HG02571 (cell line): Measurements from ENCODE around the gene PTPRK.
A peak's percentile ranks its signal among the peaks of the same experiment; 100 is the strongest.

ENCODE experiments used
- ATAC-seq: cut with Tn5 transposase; IDR thresholded peaks from one replicate; pipeline ENCODE4 v1.9.1; 2021; ENCODE audit warnings: mild to moderate bottlenecking, moderate library complexity; ENCODE audit not compliant: unreplicated experiment

PTPRK gene

DNA sequence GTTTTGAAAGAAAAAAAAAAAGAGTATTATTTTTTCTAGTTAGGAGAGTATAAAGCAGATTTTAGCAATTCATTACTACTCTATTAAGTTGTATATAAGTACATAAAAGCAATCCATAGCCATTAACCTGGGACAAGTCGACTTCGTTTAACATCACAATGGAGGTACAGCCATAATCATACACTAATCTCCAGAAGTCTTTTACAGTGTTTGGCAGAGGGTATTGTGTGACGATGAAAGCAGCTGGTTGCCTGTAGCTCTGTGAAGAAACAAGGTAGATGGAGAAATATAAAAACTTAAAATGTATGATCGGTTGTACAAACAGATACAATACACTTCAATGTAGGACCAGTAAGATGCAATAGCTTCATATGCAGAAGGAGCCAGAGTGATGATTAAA is 543.6 kb downstream of the PTPRK start:
- ATAC-seq, result no peak

DNA sequence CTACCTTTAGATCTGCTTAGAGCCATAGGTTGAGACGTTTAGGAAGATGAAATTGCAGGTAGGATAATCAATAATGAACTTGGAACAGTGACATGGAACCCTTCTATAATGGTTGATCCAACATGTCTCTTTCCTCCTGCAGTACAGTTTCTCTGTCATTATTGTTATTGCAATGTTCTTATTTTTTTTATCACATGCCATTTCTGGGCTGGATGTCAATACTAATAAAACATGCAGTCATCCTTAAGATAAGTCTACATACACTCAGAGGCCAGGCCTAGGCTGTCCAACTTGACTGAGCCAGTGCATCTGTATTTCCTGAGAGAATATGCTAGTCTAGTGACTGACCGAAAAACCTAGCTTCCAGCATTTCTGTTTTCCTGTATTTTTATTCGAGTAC is 544.3 kb downstream of the PTPRK start:
- ATAC-seq, result no peak

DNA sequence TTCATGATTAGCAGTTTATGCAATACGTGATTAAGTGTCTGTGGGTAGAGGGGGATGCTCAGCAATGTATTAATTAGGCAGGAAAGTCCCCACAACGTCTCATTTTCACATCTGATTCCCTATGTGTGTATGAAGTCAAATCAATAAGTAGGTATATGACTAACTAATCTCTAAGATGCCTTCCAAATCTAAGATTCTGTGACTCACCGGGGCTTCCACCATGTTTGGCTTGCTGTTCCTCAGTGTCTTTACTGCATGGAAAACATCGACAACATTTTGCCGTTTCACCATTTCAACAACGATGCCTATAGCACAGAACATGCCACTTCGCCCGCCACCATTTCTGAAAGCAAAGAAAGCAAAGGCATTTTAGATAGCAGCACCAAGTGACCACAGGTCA is 547.6 kb downstream of the PTPRK start:
- no peak for ATAC-seq

DNA sequence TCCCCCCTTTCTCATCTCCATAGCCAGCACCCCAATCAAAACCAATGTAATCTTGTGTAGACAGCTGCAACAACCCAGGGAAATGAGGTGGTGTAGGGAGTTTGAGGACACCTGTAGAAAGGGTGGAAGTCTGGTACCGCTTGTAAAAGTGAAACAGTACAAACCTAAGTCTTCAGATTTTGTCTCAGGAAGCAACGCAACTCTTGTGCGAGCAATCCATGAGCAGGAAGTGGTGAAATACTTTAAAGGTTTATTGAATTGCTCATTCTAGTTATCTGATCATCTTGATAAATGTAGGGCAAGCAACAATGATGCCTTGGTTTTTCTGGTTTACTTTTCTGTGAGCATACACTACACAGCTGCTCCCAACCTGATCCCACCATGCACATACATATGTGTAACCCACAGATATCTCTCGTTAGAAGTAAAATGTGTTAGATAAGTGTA is 548.4 kb downstream of the PTPRK start:
- ATAC-seq, result no peak

DNA sequence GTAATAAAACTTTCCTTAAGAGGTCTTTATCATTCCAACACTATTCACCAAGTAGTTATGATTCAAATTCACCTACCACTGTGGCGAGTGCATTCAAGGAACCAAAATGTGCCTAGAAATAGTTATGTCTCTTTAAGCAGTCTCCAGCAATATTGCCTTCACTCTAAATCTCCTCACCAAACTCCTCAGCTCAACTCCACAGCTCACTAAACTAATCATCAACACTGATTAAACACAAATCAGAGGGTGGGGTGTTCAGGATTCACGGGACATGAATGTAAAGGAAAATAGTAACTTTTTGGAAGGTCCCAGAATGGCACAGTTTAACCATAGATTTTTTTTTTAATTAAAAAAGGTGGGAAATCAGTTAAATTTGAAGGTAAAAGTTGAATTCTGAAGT is 549.0 kb downstream of the PTPRK start:
- ATAC-seq, result no peak

DNA sequence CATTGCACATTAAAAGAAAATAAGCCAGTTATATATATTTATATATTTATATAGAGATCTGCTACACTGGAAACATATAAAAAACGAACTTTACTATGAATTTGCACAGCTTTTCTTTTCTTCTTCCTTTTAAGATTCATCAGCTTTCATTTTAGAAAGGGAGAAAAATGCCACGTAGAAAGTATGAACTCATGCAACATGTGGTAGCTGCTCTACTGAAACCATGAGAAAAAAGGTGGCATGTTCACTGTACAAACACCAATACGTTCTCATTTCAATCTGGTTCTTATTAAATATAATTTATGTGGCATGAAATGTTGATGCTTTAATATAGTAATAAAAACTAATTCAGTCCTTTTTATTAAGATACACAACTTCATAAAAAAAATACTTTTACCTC is 550.7 kb downstream of the PTPRK start:
- no peak for ATAC-seq

DNA sequence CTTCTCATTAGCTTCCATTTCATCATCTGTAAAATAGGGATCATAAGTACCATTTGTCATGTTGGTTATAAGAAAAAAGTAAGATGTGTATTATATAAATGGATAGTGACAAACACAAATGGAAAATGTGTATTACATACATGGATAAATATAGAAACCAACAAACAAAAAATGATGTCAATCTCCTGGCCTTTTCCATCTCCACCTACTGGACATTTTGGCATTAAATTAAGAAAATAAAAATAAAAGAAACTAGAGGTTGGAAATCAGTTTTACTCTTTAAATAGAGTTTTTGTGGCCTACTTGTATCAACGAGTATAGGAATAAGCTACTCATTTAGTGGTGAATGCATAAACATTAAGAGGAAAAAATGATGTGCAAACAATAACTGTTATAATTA is 552.0 kb downstream of the PTPRK start:
- no peak for ATAC-seq

DNA sequence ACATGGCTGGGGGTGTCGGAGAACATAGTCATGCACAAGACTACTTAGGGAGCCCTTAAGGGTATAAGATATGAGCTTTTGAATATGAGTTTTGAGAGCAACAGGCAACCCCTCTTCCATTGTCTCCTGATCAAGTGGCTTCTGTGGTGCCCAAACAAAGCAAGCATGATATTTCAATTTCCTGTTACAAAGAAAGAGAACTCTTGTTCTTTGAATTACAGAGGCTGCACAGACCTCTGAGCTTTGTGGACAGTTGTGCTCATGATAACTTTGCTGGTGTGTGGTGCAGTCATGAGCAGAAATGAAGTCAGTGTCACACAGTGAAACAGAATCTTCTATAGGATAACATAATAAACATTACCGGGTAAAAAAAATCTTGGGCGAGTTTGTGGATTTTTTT is 552.7 kb downstream of the PTPRK start:
- no peak for ATAC-seq

DNA sequence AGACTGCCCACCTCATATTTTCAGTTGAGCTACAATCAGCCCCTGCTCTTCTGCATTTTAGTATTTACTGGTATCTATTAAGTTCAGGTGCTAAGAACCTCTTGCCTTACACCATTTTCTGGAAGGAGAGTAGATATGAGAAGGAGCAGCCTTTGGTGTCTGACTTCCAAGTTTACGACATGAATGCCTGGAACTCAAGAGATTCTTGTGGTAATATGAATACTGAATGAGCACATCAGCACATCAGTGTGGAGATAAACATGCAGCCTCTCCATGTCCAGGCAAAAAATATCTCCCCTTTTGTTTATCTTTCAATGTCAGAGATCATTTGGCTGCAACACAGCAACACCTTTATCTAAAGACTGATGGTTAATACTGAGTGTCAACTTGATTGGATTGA is 553.8 kb downstream of the PTPRK start:
- no peak for ATAC-seq

DNA sequence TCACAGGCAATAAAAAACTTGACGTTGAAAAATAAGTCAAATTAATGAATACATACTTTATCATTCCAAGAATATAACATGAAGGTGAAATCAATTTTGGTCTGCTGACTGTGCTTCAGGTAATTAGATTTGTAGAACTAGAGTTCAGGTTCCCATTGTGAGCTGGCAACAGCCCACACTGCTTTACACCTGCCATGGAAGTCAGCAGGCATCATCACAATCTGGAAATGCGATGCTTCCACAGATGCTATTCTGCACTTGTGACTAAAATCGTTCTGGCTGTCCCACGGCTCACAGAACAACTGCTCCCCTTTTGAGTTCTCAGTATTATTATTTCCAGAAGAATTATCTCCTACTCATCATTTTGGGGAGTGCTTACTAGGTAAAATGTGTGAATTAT is 556.9 kb downstream of the PTPRK start:
- ATAC-seq, result no peak

DNA sequence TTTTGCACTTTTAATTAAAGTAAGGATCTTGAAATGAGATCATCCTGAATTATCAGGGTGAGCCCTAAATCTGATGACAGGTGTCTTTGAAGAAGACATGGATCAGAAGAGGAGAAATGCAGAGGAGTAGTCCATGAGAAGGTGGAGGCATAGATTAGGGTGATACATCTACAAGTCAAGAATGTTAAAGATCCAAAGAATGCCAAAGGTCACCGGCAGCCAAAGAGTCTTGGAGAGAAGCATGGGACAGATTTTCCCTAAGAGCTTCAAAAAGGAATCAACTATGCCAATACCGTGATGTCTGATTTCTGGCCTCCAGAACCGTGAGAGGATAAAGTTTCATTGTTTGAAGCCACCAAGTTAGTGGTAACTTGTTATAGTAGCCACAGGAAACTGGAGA is 560.5 kb downstream of the PTPRK start:
- no peak for ATAC-seq

DNA sequence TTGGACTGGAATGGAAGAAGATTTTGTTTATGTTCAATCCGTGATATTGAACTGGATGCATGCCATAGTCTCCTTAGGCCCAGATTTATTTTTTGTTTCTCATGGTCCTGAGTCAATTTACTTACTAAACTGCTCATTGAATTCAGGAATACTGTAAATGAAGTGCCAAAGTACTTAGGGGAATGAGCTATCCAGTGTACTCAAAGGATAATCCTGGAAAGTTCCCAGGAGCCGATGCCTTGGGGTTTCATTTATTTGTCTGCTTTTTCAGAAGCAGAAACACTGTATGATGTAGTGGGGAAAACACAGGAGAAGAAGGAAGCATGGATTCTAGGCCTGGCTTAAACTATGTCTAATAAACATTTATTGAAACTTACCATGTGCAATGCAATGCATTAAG is 563.4 kb downstream of the PTPRK start:
- ATAC-seq, result no peak

DNA sequence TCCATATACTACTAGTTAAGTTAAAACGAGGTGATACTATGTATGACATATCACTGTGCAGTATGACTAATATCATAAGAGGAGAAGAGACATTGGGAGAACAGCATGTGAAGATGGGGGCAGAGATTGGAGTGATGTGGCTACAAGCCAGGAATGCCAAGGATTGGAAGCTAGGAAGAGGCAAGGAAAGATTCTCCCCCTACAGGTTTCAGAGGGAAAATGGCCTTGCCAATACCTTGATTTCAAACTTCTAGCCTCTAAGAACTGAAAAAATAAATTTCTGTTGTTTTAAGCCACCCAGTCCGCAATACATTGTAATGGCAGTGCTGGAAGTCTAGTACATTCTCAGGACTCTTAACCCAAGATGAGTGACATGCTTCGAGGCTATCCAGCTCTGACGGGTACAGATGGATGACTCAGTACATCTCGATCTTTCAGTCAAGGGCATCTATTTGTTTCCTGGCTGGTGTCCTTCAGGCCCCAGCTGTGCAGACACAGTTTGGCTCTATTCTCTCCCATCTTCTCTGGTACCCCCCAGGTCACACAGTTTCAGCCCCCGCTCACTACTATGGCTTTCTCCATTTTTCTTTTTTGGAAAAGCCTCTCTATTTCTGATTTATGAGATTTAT is 564.0 kb downstream of the PTPRK start:
- ATAC-seq, result no peak

DNA sequence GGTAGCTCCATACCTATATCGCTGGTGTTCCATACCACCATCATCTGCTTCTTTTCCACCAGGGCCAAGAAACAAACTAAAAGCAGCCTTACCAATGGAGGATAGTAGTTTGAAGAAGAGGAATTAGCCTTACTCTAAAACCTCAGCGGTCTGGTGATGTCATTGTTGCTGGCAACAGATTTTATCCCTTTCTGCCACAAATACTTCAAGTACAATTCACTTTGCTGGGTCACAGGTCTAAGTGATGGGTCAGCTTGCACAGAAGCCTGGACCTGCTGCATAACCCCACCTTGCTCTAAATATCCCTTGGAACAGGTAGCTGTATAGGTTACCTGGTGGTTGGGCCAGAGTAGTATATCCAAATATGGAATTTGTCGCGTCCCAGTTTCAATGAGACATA is 566.3 kb downstream of the PTPRK start:
- no peak for ATAC-seq

DNA sequence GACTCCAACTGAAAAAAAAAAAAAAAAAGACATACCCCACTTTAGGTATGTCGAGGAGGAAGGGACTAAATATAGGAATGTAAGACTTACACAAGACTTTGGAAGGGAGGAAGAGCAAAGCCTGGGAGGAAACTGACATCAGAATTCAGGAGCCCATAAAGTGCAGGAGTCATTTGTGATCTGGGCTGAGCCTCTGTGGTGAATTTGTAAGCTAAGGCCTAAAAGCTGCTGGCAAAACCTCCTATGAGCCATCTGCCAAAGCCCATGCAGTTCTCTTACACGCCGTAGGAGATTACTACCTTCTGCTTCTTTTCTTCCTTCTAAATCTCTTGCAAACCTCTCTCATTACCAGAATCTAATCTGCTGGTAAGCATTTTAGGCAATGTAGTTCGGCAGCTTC is 567.6 kb downstream of the PTPRK start:
- ATAC-seq, result no peak

DNA sequence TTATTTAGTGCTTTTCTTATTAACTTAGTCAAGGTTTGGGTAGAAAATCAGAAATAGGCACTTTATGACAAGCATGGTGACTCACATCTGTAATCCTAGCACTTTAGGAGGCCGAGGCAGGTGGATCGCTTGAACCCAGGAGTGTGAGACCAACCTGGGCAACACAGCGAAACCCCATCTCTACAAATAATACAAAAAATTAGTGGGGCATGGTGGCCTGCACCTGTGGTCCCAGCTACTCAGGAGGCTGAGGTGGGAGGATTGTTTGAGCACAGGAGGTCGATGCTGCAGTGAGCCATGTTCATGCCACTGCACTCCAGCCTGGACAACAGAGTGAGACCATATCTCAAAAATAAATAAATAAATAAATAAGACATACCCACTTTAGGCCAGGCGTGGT is 568.2 kb downstream of the PTPRK start:
- ATAC-seq, result no peak

DNA sequence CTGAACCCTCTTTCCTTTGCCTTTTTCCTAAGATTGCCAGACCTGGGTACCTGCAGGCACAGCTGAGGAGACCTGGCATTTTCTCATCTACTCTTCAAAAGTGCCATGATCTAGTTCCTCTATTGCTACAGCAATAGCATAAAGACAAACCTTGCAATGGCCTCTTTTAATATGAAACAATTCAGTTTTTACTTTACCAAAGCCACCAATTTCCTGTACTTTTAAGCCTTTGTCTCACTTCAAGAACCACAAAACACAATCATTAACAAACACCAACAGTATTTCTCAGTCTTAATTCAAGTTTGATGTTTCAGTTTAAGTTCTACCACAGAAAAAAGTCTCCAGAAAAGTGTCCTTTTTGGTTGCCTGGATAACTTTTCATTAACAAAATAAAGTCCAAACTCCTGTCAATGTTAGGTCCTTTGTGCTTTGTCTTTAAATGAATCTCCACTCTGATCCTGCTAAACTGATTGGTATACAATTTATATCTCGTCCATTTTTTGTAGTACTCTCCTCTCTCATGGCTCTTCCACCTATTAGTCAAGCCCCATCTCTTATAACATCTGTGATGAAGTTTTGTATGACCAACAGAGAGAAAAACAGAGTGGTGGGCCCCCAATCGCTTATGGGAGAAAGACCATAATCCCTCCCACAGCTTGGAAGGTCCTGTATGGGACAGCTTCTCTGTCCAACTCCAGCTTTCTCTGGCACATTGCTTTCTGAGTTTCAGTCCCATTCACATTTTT is 569.1 kb downstream of the PTPRK start:
- ATAC-seq, result peak; percentile 58

DNA sequence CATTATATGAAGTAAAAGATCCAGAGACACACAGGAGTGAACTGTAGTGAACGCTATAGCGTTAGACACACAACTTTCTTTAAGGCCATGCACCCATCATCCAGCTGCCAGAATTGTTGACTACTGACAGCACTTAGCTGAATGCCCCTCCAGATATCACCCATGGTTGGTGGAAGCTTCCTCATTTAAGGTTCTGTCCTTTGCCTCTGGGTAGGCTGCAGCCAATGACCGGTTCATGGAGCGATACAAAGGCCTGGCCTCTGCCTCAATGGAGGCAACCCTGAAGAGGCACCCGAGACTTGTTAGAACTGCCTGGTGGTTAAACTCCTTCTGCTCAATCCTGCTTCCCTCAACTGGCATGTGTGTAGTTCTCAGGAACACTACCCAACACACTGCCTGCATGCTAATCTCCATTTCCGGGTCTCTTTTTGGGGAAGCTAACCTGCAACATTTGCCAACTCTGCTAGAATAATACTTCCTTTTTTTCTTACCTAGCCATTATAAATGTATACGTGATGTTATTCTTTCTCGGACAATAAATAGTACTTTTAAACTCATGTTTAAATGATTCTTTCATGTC is 569.7 kb downstream of the PTPRK start:
- ATAC-seq, result no peak

DNA sequence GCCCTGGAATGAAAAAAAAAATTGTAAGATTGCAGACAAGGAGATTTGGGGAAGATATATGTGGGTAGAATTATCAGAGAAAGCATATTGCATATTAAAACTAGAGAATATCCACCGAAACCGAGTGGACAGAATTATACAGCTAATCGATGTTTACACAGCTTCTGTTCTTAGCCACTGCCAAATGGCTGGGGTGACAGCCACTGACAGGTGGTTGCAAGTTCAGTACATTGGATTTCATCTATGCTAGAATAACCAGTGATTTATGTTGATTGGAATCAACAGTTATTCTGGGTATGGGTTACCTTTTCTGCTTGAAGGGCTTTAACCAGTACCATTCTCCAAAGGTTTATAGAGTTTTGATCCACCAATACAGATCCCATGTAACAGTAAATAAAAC is 571.1 kb downstream of the PTPRK start:
- ATAC-seq, result no peak

DNA sequence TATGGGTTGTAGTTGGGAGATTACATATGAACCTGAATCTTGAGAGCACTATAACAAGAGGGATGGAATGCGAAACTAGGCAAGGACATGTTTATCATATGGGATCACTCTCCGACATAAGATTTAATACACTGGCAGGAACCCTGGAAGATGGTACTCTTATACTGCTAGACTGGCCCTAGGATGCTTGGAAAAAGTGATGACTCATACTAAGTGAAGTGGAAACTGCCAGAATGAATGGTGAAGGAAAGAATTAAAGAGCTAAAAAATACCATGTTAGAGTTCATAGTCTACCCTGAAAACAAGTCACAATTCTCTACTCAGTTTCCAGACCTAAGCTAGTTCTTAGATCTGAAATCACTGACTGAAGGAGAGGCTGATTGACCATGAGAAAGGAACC is 574.0 kb downstream of the PTPRK start:
- no peak for ATAC-seq

DNA sequence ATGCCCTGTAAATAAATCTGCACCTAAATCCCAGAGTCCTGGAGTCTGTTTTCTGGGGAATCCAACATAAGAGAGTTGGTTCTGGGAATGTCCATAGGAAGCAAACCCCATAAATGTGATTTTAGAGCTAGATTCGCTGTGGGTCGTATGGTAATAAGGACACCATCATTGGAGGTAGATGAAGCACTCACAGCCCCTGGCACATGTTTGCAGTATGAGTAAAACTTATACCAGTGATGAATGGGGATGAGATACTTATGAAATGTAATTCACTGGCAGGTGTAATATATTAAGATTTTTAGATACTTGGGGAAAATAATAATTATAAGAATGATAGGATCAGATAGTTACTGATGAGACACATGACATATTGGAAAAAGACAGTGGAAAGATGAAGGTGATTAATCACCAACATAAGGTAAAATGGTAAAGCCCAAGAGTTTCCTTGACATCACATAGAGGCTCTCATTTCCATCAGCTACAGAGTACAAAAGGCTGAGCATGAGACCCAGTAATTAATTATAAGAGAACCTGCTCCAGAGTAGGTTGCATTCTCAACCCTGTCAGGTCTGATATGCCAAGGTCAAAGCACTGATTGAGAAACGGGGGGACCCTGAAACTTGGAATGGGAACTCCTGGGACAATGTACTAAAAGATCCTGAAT is 574.8 kb downstream of the PTPRK start:
- no peak for ATAC-seq

DNA sequence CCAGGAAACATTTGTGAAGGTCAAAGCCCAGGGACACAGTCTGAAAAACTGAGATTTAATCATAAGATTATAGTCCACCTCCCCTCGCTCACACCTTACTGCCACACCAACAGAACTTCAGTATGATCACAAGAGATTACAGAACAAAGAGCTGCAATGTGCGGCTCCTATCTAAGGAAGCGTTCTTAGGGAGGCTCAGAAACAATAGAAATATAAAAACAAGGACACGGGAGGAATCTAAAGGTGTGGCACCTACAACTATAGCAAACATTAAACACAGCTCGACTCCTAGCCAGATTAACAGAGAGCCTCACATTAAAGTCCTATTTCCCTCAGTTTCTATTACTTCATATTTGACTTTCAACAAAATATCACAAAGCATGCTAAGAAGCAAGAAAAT is 579.2 kb downstream of the PTPRK start:
- ATAC-seq, result no peak
